DOHH2 (cell line): ENCODE measurements around the gene COMMD10.

Experiments
- EZH2phosphoT487 ChIP-seq: fragments of 200-600 bp; sonication (generic); IDR thresholded peaks from 2 replicates; pipeline ENCODE4 v1.6.1; 2017; ENCODE audit warnings: borderline replicate concordance, mild to moderate bottlenecking, antibody characterized with exemption, low read length, moderate library complexity, mixed read lengths
- TF ChIP-seq, protein P1 (sequence below): fragments of 200-600 bp; sonication (generic); IDR thresholded peaks from one replicate; pipeline ENCODE4 v1.5.1; 2014; ENCODE audit warnings: antibody characterized with exemption, mild to moderate bottlenecking, low read depth, low read length; ENCODE audit not compliant: poor library complexity, severe bottlenecking

DNA sequence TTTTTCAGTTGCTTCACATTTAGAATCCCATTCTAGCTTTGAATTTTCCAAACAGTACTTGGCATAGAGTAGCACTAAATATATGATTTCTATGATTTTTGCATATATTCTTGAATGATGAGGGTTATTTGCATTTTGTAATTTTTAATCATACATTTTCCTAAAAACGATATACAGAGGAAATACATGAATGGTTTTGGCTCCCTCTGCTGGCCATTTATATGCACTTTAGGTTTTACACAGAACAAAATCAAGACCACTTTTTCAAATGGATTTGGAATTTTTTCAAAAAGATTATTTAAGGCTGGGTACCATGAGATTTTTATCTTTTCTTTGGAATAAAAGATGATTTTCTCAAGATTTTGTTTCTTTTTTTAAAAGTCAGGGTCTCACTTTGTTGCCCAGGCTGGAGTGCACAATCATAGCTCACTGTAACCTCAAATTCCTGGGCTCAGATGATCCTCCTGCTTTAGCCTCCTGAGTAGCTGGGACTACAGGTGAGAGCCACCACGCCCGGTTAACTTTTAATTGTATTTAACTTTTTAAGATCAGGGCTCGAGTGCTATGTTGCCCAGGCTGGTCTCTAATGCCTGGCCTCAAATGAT lies 16.7 kb upstream of the COMMD10 start:
- TF ChIP-seq, protein P1, sequence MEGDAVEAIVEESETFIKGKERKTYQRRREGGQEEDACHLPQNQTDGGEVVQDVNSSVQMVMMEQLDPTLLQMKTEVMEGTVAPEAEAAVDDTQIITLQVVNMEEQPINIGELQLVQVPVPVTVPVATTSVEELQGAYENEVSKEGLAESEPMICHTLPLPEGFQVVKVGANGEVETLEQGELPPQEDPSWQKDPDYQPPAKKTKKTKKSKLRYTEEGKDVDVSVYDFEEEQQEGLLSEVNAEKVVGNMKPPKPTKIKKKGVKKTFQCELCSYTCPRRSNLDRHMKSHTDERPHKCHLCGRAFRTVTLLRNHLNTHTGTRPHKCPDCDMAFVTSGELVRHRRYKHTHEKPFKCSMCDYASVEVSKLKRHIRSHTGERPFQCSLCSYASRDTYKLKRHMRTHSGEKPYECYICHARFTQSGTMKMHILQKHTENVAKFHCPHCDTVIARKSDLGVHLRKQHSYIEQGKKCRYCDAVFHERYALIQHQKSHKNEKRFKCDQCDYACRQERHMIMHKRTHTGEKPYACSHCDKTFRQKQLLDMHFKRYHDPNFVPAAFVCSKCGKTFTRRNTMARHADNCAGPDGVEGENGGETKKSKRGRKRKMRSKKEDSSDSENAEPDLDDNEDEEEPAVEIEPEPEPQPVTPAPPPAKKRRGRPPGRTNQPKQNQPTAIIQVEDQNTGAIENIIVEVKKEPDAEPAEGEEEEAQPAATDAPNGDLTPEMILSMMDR = peak; percentile 82
- TF ChIP-seq EZH2phosphoT487 = no peak
